HG02938 (cell line): ENCODE measurements around the gene PI16.

Source experiments
- ATAC-seq: cut with Tn5 transposase; IDR thresholded peaks from one replicate; pipeline ENCODE4 v1.9.1; 2021; ENCODE audit warnings: mild to moderate bottlenecking, moderate library complexity; ENCODE audit not compliant: unreplicated experiment

Gene PI16

GRCh38 chr6:36954262-36954931 is at the start of gene PI16:
Gene PI16, plus strand, starts transcription at chr6:36954738. Its CDS starts 23 bp downstream, at chr6:36954761.
- no peak for ATAC-seq

DNA sequence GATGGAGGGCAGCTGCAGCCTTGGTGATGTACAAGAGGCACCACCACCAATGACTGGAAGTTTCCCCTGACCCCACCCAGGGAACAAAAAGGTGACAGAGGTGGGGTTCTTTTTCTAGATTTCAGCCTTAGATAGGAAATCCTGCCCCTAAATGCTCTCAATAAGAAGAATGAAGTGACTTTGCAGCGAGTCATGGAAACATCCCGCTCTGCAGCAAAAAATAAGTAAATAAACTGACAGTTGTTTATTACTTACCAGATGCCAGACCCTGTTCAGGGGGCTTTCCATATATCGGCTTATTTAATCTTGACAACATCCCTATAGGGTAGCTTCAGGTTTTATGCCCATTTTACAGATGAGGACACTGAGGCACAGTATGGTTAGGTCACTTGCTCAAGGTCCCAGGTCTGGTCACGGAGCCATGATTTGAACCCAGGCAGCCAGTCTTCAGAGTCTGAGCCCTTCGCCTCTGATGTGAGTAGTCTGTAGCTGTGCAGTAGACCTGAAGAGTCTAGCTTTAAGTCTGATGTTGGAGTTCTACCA is 49.6 kb upstream of the PI16 start:
- no peak for ATAC-seq

DNA sequence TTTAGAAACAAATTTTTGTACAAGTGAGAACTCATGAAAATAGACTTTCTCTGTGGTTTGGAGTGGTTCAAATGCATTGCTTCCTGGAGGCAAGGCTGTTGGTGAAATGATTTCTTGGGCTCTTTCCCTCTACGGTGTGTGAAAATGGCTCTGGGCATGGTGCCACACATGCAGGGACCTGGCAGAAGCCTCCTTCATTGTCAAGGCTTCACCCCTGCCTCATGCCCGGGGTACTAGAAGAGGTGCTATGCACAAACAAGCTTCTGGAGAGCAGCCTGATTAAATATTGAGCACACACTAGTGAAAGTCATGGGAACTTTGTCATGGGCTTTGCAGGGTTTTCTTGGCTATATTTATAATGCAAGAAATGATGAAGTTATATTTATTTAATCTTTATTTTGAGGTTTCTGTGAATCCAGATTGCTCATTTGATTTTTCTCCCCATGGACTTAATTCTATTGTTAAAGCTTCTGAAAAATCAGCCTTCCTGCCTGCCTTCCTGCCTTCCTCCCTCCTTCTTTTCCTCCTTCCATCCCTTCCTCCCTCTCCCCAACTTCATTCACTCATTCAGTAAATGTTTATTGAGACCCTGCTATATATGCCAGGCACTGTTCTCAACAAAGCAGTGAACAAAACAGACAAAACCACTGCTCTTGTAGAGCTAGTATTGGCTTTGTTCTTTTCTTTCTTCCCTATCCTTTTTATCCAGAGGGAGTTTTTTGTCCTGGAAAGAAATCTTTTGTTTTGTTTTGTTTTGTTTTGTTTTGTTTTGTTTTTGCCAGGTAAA is 47.8 kb upstream of the PI16 start:
- ATAC-seq = no peak

- ATAC-seq = no peak
These were observed 46.8 kb upstream of the PI16 start for GRCh38 chr6:36907781-36908180.

GRCh38 chr6:36908747-36909146 is 45.8 kb upstream of the PI16 start:
- no peak for ATAC-seq

DNA sequence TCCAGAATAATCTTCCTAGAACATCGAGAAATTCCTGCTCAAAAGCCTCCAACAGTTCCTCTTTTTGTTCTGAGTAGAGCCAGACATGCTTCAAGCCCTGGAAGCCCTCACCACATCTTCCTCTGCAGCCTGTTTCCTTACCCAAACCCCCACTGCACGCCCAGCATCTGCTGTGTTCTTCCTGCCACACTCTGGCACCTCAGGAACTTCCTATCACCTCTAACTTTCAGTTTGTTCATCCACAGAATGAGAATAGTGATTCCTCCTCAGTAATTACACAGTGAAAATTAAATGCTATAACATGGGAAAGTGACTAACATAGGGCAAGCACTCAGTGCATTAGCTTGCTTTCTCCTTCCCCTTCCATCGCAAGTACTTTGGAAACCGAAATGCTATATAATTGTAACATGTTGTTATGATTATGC is 42.5 kb upstream of the PI16 start:
- peak; percentile 18 for ATAC-seq

- ATAC-seq = peak; percentile 86
These were observed 42.0 kb upstream of the PI16 start for GRCh38 chr6:36912586-36912985.

DNA sequence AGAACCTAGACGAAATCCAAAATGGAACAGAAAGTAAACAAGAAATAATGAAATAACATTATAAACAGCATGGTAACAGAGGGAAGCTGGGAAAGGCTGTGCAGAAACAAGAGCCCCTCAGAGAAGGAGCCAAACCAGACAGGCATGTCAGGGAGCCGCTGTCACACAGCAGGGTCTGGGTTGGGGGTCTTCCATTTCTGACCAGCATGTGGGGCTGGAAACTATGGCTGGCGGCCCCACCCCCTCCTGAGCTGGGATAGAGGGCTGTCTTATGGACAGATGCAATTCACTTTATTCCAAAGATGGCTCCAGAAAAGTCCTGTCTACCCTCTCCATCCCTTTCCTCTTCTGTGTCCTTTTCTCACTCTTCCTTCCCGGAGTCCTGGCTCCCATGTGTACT is 41.5 kb upstream of the PI16 start:
- ATAC-seq = no peak

- ATAC-seq = no peak
These were observed 40.2 kb upstream of the PI16 start for GRCh38 chr6:36914227-36914794.

DNA sequence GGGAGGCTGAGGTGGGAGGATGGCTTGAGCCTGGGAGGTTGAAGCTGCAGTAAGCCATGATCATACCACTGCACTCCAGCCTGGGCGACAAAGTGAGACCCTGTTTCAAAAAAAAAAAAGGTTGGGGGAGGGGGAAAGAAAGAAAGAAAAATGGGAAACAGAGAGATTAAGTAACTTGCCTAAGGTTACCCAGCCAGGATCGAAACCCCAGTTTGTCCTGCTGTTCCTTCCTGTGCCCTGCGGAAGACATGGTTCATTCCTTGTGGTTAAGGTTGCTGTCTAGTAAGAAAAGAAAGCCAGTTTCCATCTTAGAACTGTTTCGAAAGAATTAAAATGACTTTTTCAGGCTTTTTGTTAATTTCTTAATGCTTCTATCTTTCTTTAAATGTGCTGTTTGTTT is 38.9 kb upstream of the PI16 start:
- ATAC-seq = no peak

- ATAC-seq = no peak
These were observed 38.4 kb upstream of the PI16 start for GRCh38 chr6:36916126-36916525.

- no peak for ATAC-seq
These were observed 36.9 kb upstream of the PI16 start for GRCh38 chr6:36917541-36918193.

DNA sequence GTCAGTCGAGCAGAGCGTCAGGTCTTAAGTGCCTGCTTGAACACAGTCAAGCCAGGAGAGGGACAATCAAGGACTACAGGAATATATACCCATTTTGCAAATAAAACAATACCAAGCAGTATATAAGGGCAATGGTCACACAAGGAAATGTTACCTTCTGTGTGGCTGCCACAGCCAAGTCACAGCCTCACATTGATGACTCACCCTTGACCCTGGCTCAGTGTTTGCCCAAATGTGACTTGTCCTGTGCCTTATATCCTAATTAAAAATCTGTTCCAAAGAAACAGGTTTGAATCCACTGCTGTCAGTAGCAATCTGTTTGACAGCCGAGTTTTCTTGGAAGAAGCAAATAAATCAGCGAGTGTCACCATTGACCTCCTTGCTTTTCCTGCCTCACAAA is 34.5 kb upstream of the PI16 start:
- no peak for ATAC-seq

- no peak for ATAC-seq
These were observed 34.0 kb upstream of the PI16 start for GRCh38 chr6:36920546-36920945.

- no peak for ATAC-seq
These were observed 30.4 kb upstream of the PI16 start for GRCh38 chr6:36924131-36924530.

GRCh38 chr6:36924778-36925374 is 29.7 kb upstream of the PI16 start:
- ATAC-seq = no peak

- ATAC-seq = no peak
These were observed 28.7 kb upstream of the PI16 start for GRCh38 chr6:36925809-36926208.

GRCh38 chr6:36926708-36927513 is 27.6 kb upstream of the PI16 start:
- ATAC-seq = no peak

DNA sequence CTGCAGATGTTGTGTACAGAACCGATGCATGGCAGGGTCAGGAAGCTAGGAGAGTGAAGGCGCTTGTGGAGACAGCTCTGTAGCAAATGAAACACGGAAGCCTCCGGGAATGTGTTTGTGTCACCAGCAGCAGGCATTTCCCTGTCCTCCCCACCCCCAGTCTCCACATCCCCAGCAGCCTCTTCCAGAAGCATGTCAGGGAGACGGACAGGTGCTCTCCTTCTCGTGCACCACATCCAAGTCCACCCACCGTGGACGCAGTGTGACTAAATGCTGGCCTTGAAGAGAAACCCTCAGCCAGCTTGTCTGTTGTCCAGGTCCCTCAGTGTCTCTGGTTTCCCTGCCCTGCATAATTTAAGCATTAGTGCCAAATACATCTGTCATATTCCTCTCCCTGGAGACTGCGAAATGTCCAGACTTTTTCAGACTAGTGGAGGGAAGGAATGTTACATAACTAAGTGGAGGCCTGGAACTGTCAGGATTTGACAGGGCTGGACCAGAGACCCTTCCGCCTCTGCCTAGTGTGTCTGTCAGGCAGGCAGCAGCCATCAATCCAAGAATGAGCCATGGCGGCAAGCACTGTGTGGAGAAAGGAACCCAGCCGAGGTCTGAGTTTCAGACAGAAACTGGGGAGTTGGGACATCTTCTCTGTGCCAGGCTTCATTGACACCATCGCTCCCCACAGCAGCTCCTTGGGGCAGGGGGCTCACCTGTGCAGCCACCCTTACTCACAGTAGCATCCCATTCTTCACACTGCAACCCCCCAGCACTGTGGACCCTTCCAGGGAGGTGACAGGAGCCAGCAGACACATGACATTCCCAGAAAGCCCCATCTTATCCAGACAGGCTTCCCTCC is 26.6 kb upstream of the PI16 start:
- no peak for ATAC-seq
